Peyer's patch (tissue), 4 donors: ENCODE results near the gene MASP1.

Source experiments
- POLR2A ChIP-seq, 2 donors: fragments of 450-650 bp; IDR thresholded peaks; one replicate each; pipeline ENCODE4 v1.5.1; 2017; ENCODE audit warnings: antibody characterized with exemption in 2 of 2, mild to moderate bottlenecking in 2 of 2, moderate library complexity in 2 of 2
- TF ChIP-seq, protein P1 (sequence below), 6 experiments: fragments of 450-650 bp in 4 of 6; fragments of 200-600 bp in 2 of 6; sonication (generic) in 1 of 6; IDR thresholded peaks; one replicate each; pipeline ENCODE4 v1.5.1; 2017 to 2019; ENCODE audit warnings: antibody characterized with exemption in 6 of 6, mild to moderate bottlenecking in 3 of 6, moderate library complexity in 1 of 6

DNA sequence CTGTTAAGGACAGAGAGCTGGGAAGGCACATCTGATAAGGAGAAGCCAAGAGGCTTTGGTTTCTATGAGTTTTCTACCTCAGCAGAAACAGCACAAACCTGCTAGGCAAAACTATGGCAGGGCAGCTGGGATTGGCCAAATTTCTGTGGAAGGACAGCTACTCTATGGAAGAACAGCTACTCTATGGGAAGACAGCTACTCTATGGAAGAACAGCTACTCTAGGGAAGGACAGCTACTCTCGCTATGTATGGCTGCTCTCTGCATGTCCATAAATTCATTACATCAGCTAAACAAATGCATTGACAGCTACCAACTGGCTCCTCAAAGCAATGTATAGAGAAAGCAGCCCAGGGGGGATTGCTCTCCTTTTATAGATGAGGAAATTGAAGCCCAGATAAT, 24.8 kb downstream of the MASP1 start:
- TF ChIP-seq, protein P1, sequence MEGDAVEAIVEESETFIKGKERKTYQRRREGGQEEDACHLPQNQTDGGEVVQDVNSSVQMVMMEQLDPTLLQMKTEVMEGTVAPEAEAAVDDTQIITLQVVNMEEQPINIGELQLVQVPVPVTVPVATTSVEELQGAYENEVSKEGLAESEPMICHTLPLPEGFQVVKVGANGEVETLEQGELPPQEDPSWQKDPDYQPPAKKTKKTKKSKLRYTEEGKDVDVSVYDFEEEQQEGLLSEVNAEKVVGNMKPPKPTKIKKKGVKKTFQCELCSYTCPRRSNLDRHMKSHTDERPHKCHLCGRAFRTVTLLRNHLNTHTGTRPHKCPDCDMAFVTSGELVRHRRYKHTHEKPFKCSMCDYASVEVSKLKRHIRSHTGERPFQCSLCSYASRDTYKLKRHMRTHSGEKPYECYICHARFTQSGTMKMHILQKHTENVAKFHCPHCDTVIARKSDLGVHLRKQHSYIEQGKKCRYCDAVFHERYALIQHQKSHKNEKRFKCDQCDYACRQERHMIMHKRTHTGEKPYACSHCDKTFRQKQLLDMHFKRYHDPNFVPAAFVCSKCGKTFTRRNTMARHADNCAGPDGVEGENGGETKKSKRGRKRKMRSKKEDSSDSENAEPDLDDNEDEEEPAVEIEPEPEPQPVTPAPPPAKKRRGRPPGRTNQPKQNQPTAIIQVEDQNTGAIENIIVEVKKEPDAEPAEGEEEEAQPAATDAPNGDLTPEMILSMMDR (IDR thresholded peaks at IDR 0.05): no peak
- no peak for TF ChIP-seq POLR2A (IDR thresholded peaks at IDR 0.05)
